ENCODE data around the gene CHMP3. TPM values are rescaled to one million over a fixed set of nuclear protein-coding genes. Genes with fewer than 3 reads are reported as not detected.

Gene CHMP3
- total and polyA plus RNA-seq, 2 of the 8 experiments (the other 6 are each of a cell fraction or from before 2014, with no cell fraction given): 11.7 to 21.9 TPM

- TF ChIP-seq CHD7 (IDR thresholded peaks at IDR 0.05; ENCODE audit: insufficient replicate concordance, low read length): no peak
- TF ChIP-seq GTF2F1 (IDR thresholded peaks at IDR 0.05; ENCODE audit: borderline replicate concordance, low read depth, low read length): no peak
- TF ChIP-seq NANOG (IDR thresholded peaks at IDR 0.05; ENCODE audit: insufficient read depth, low read depth, low read length, poor library complexity, severe bottlenecking): no peak
- no peak for TF ChIP-seq RAD21 (IDR thresholded peaks at IDR 0.05 in 1 of 2, conservative IDR thresholded peaks at IDR 0.05 in 1 of 2; ENCODE audit: low read depth in 2 of 2, low read length in 2 of 2)
- TF ChIP-seq EGR1 (IDR thresholded peaks at IDR 0.05; ENCODE audit: borderline replicate concordance, low read depth, low read length): no peak
- TF ChIP-seq ZNF274 (IDR thresholded peaks at IDR 0.05; ENCODE audit: borderline replicate concordance, extremely low read depth, low read length): no peak
- TF ChIP-seq GABPA (IDR thresholded peaks at IDR 0.05; ENCODE audit: borderline replicate concordance, insufficient read depth, low read length): no peak
- no peak for TF ChIP-seq BRCA1 (IDR thresholded peaks at IDR 0.05; ENCODE audit: low read depth, low read length)
- no peak for TF ChIP-seq RXRA (IDR thresholded peaks at IDR 0.05; ENCODE audit: insufficient read depth, low read depth, low read length)
- TF ChIP-seq BCL11A (IDR thresholded peaks at IDR 0.05; ENCODE audit: low read depth in 2 of 2, low read length in 2 of 2): no peak
- no peak for TF ChIP-seq SAP30 (IDR thresholded peaks at IDR 0.05; ENCODE audit: insufficient read depth, insufficient replicate concordance, low read length)
These were observed 87.2 kb downstream of the CHMP3 start (continued) for GRCh38 chr2:86476092-86476491.

All from H1 (cell line).